IMR-90 (cell line): ENCODE data around the gene TAOK1.

Experiments used
- CEBPB ChIP-seq: IDR thresholded peaks from 2 replicates; pipeline ENCODE4 v1.6.1; 2012; ENCODE audit warnings: low read depth, low read length, improper control_type of control experiment
- CHD1 ChIP-seq: IDR thresholded peaks from 2 replicates; pipeline ENCODE4 v1.6.1; 2012; ENCODE audit warnings: low read depth, low read length, improper control_type of control experiment
- CTCF ChIP-seq: conservative IDR thresholded peaks from 2 replicates; pipeline ENCODE4 v1.5.1; 2012; ENCODE audit warnings: mild to moderate bottlenecking, low read depth, low read length, improper control_type of control experiment
- MAFK ChIP-seq: IDR thresholded peaks from 2 replicates; pipeline ENCODE4 v1.6.1; 2012; ENCODE audit warnings: low read depth, low read length, improper control_type of control experiment
- POLR2A ChIP-seq: IDR thresholded peaks from 2 replicates; pipeline ENCODE4 v1.6.1; 2012; ENCODE audit warnings: mild to moderate bottlenecking, low read depth, low read length
- RCOR1 ChIP-seq: IDR thresholded peaks from 2 replicates; pipeline ENCODE4 v1.6.1; 2012; ENCODE audit warnings: mild to moderate bottlenecking, low read length, improper control_type of control experiment; ENCODE audit not compliant: insufficient replicate concordance
- RFX5 ChIP-seq: IDR thresholded peaks from 2 replicates; pipeline ENCODE4 v1.8.0; 2012; ENCODE audit warnings: low read depth, mild to moderate bottlenecking, low read length, moderate library complexity
- SMC3 ChIP-seq: fragments of 150-350 bp; IDR thresholded peaks from 2 replicates; pipeline ENCODE4 v1.6.1; 2016; ENCODE audit warnings: low read depth, mild to moderate bottlenecking, antibody characterized with exemption, low read length, moderate library complexity
- USF2 ChIP-seq: fragments of 150-350 bp; IDR thresholded peaks from 2 replicates; pipeline ENCODE4 v1.6.1; 2017; ENCODE audit warnings: mild to moderate bottlenecking, antibody characterized with exemption, low read length, low read depth

GRCh38 chr17:29559640-29560039 lies 169.5 kb downstream of the TAOK1 start:
- TF ChIP-seq POLR2A (no peak), CEBPB (no peak), SMC3 (no peak), MAFK (no peak), CTCF (no peak), RCOR1 (no peak), USF2 (no peak), CHD1 (no peak), RFX5 (no peak)
